Measurements from ENCODE around the gene ZNF711. TPM values are rescaled to one million over a fixed set of nuclear protein-coding genes. Genes with fewer than 3 reads are reported as not detected.
"Not testable (repeated sequence)": the region's sequence is repeated elsewhere in the genome, so short reads cannot be mapped to it uniquely, and the experiment has no call there.

ZNF711 gene
- total RNA-seq, 1 donor from 2014 or later = 55.4 TPM

GRCh38 chrX:85223359-85223758, 20.4 kb upstream of the ZNF711 start:
- H3K27me3 ChIP-seq = no peaks in the 10 kb centered on the region
- H3K27me3 Mint-ChIP-seq (ENCODE audit: insufficient read depth, low read depth) = no peaks in the 10 kb centered on the region

GRCh38 chrX:85243155-85243554, 636 bp upstream of the ZNF711 start:
- Histone ChIP-seq H3K4me2 (peak overlapping the region; percentile 82), H4K20me1 (ENCODE audit: low read depth) (peaks cover 13% of the 10 kb centered on the region), H2AFZ (replicated peaks) (no peak overlapping the region), H3K36me3 (no peaks in the 10 kb centered on the region), H3K9me3 (ENCODE audit: low read depth) (no peaks in the 10 kb centered on the region), H3K4me1 (peaks cover 6% of the 10 kb centered on the region), H3K79me2 (ENCODE audit: low read depth) (peaks cover 36% of the 10 kb centered on the region), H3K4me3 (peak overlapping the region; percentile 72), H3F3A (ENCODE audit: low read depth) (no peaks in the 10 kb centered on the region), H3K9ac (no peak overlapping the region), H3K27me3 (peaks cover 12% of the 10 kb centered on the region), H3K27ac (no peak overlapping the region)
- DNase-seq (ENCODE audit: low spot score) = no peak
- H3K4me3 Mint-ChIP-seq = peak overlapping the region; percentile 85
- no peaks in the 10 kb centered on the region for H3K9me3 Mint-ChIP-seq
- H3K36me3 Mint-ChIP-seq = peaks cover 3% of the 10 kb centered on the region
- no peaks in the 10 kb centered on the region for H3K27me3 Mint-ChIP-seq (ENCODE audit: insufficient read depth, low read depth)
- no peak overlapping the region for H3K27ac Mint-ChIP-seq
- peaks cover 10% of the 10 kb centered on the region for H3K4me1 Mint-ChIP-seq
- TF ChIP-seq EZH2phosphoT487 (IDR thresholded peaks at IDR 0.05) = no peak
- TF ChIP-seq EZH2 (IDR thresholded peaks at IDR 0.05) = no peak
- TF ChIP-seq CTCF (IDR thresholded peaks at IDR 0.05) = no peak

More at GRCh38 chrX:85223359-85223758, 20.4 kb upstream of the ZNF711 start:
- H3K79me2 ChIP-seq (ENCODE audit: low read depth) = no peaks in the 10 kb centered on the region
- DNase-seq (ENCODE audit: low spot score) = no peak
- H3K36me3 Mint-ChIP-seq = no peaks in the 10 kb centered on the region
- H3K36me3 ChIP-seq = no peaks in the 10 kb centered on the region
- H3K4me3 Mint-ChIP-seq = no peak overlapping the region
- no peak overlapping the region for H3K27ac Mint-ChIP-seq
- no peak overlapping the region for H2AFZ ChIP-seq (replicated peaks)
- H3K4me2 ChIP-seq = no peak overlapping the region
- no peak overlapping the region for H3K9ac ChIP-seq
- H3K9me3 Mint-ChIP-seq = no peaks in the 10 kb centered on the region
- TF ChIP-seq EZH2phosphoT487 (IDR thresholded peaks at IDR 0.05) (no peak), CTCF (IDR thresholded peaks at IDR 0.05) (no peak), EZH2 (IDR thresholded peaks at IDR 0.05) (no peak)
- H3K4me3 ChIP-seq = no peak overlapping the region
- H4K20me1 ChIP-seq (ENCODE audit: low read depth) = no peaks in the 10 kb centered on the region
- H3K9me3 ChIP-seq (ENCODE audit: low read depth) = peaks cover 4% of the 10 kb centered on the region
- no peaks in the 10 kb centered on the region for H3K4me1 Mint-ChIP-seq
- H3K4me1 ChIP-seq = no peaks in the 10 kb centered on the region
- no peak overlapping the region for H3K27ac ChIP-seq
- H3F3A ChIP-seq (ENCODE audit: low read depth) = no peaks in the 10 kb centered on the region

GRCh38 chrX:85244450-85245211, 840 bp downstream of the ZNF711 start:
- Histone ChIP-seq H3F3A (ENCODE audit: low read depth) (no peaks in the 10 kb centered on the region), H3K9me3 (ENCODE audit: low read depth) (no peaks in the 10 kb centered on the region), H3K27me3 (peaks cover 12% of the 10 kb centered on the region), H3K27ac (peak overlapping the region; percentile 89), H3K4me2 (peak overlapping the region; percentile 82), H3K9ac (peak overlapping the region; percentile 95), H4K20me1 (ENCODE audit: low read depth) (peaks cover 13% of the 10 kb centered on the region), H3K79me2 (ENCODE audit: low read depth) (peaks cover 51% of the 10 kb centered on the region), H3K4me3 (peak overlapping the region; percentile 72), H3K4me1 (peaks cover 6% of the 10 kb centered on the region), H3K36me3 (peaks cover 5% of the 10 kb centered on the region), H2AFZ (replicated peaks) (peak overlapping the region; percentile 86)
- peaks cover 1% of the 10 kb centered on the region for H3K27me3 Mint-ChIP-seq (ENCODE audit: insufficient read depth, low read depth)
- H3K4me3 Mint-ChIP-seq = peak overlapping the region; percentile 98
- peaks cover 3% of the 10 kb centered on the region for H3K9me3 Mint-ChIP-seq
- TF ChIP-seq EZH2 (IDR thresholded peaks at IDR 0.05) = no peak
- no peak for TF ChIP-seq EZH2phosphoT487 (IDR thresholded peaks at IDR 0.05)
- no peak for TF ChIP-seq CTCF (IDR thresholded peaks at IDR 0.05)
- H3K4me1 Mint-ChIP-seq = peaks cover 10% of the 10 kb centered on the region
- H3K36me3 Mint-ChIP-seq = peaks cover 8% of the 10 kb centered on the region
- peak overlapping the region; percentile 99 for H3K27ac Mint-ChIP-seq
- DNase-seq (ENCODE audit: low spot score) = peak; percentile 64

- H3K9me3 Mint-ChIP-seq = peaks cover 12% of the 10 kb centered on the region
- not testable (repeated sequence) for H3K27ac Mint-ChIP-seq; H2AFZ ChIP-seq (replicated peaks); H3K4me3 Mint-ChIP-seq; H3K4me3 ChIP-seq; H3K9me3 ChIP-seq (ENCODE audit: low read depth); H3K27me3 ChIP-seq; H3K27ac ChIP-seq; H3K4me2 ChIP-seq; H3K36me3 Mint-ChIP-seq; H3K27me3 Mint-ChIP-seq (ENCODE audit: insufficient read depth, low read depth); H3K79me2 ChIP-seq (ENCODE audit: low read depth); H4K20me1 ChIP-seq (ENCODE audit: low read depth); H3K4me1 Mint-ChIP-seq; H3K4me1 ChIP-seq; H3K36me3 ChIP-seq; DNase-seq (ENCODE audit: low spot score); H3K9ac ChIP-seq; H3F3A ChIP-seq (ENCODE audit: low read depth)
These were observed 41.5 kb downstream of the ZNF711 start for GRCh38 chrX:85285286-85285685.

All from neural progenitor cell (in vitro differentiated cells).